ENCODE results near the gene PAGR1.

Gene PAGR1

DNA sequence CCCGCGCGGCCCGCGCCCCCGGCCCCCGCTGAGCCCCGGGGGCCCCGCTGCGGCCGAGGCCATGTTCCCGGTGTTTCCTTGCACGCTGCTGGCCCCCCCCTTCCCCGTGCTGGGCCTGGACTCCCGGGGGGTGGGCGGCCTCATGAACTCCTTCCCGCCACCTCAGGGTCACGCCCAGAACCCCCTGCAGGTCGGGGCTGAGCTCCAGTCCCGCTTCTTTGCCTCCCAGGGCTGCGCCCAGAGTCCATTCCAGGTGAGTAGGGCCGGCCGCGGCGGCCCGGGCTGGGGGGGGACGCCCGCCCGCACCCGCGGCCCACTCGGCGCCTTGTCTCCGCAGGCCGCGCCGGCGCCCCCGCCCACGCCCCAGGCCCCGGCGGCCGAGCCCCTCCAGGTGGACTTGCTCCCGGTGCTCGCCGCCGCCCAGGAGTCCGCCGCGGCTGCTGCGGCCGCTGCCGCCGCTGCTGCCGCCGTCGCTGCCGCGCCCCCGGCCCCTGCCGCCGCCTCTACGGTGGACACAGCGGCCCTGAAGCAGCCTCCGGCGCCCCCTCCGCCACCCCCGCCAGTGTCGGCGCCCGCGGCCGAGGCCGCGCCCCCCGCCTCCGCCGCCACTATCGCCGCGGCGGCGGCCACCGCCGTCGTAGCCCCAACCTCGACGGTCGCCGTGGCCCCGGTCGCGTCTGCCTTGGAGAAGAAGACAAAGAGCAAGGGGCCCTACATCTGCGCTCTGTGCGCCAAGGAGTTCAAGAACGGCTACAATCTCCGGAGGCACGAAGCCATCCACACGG, 9.1 kb upstream of the PAGR1 start:
- FAIRE-seq (peak; percentile 48), DNase-seq (ENCODE audit: insufficient read length, low spot score) (no peak)
- TF ChIP-seq POLR2A (IDR thresholded peaks at IDR 0.05; ENCODE audit: low read depth, low read length) (peak; percentile 26; the same call in 1 of the 2 replicates), POLR2AphosphoS5 (IDR thresholded peaks at IDR 0.05; ENCODE audit: low read depth, low read length) (peak; percentile 50; the same call in 1 of the 2 replicates), PAX5 (IDR thresholded peaks at IDR 0.05; ENCODE audit: insufficient read depth, low read length, severe bottlenecking) (no peak)

DNA sequence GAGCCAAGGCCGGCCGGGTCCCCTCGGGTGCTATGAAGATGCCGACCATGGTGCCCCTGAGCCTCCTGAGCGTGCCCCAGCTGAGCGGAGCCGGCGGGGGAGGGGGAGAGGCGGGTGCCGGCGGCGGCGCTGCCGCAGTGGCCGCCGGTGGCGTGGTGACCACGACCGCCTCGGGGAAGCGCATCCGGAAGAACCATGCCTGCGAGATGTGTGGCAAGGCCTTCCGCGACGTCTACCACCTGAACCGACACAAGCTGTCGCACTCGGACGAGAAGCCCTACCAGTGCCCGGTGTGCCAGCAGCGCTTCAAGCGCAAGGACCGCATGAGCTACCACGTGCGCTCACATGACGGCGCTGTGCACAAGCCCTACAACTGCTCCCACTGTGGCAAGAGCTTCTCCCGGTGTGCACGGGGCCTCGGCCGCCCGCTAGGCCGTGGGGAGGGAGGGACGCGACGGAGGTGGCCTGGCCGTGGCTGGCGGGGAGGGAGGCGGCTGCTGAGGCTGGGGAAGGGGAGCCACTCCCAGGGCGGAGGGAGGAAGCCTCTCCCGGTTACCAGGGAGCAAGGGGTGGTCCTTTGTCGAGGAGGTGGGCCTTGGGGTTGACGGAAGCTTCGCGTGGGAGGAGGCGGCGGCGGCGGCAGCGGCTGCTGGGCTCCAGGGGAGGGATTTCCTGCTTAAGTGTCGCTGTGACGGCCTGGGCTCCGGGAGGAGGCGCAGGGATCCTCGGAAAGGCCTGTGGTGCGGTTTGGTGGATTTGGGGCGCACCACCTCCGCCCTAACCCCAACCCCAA, 8.3 kb upstream of the PAGR1 start:
- DNase-seq (ENCODE audit: insufficient read length, low spot score) (peak; percentile 69), FAIRE-seq (peak; percentile 98)
- TF ChIP-seq POLR2A (IDR thresholded peaks at IDR 0.05; ENCODE audit: low read depth, low read length), result peak; percentile 71
- no peak for TF ChIP-seq SPI1 (IDR thresholded peaks at IDR 0.05; ENCODE audit: low read depth, low read length)
- TF ChIP-seq POLR2AphosphoS5 (IDR thresholded peaks at IDR 0.05; ENCODE audit: low read depth, low read length), result peak; percentile 76
- TF ChIP-seq TAF1 (IDR thresholded peaks at IDR 0.05; ENCODE audit: low read depth, low read length), result peak; percentile 37; the same call in 1 of the 2 replicates

DNA sequence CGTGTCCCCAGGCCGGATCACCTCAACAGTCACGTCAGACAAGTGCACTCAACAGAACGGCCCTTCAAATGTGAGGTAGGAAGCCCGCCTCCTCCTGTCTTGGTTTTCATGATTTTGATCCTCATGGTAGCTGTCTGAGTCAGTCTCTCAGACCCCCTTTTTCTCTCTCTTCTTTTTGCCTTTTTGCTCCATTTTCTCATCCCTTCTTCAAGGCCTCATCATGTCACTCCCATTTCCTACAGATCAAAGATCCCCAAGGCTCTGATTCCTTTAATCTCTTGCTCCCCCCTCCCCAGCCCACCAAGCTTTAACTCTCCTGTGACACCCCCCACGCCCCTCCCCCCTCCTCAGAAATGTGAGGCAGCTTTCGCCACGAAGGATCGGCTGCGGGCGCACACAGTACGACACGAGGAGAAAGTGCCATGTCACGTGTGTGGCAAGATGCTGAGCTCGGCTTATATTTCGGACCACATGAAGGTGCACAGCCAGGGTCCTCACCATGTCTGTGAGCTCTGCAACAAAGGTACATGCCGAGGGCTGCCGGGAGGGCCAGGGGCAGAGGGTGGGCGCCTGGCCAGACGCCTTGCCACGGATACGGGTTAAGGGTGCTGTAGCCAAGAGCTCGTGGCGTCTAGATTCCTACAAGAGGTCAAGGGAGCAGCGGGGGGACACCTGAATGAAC, 7.6 kb upstream of the PAGR1 start:
- FAIRE-seq, result peak; percentile 20
- DNase-seq (ENCODE audit: insufficient read length, low spot score), result no peak
- 0 out of 2 replicates have a peak, but pooled peaks have one; percentile 18 for TF ChIP-seq POLR2A (IDR thresholded peaks at IDR 0.05; ENCODE audit: low read depth, low read length)
- no peak for TF ChIP-seq POU2F2 (IDR thresholded peaks at IDR 0.05; ENCODE audit: low read depth, low read length)

DNA sequence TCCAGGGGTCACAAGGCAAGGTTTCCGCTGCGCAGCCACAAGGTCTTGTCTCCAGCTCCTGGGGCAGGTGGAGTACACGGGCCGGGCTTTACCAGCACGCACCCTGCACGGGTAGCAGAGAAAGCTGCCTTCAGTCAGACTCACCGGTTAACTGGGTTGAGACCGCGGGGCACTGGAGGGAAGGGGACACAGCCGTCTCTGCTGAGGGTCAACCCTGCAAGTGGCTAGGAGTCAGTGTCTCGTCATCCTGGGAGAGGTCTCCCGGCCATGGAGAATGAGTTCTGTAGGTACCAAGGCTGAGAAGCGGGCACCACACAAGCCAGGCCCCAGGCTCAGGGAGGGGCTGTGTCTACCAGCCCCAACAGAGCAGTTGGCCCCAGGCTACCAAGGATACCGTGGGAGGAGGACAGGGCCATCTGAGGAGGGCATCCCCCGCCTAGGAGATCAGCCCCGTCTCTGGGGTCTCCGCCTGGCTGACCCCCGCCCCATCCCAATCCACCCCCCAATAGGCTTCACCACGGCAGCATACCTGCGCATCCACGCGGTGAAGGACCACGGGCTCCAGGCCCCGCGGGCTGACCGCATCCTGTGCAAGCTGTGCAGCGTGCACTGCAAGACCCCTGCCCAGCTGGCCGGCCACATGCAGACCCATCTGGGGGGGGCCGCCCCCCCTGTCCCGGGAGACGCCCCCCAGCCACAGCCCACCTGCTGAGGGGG, 6.8 kb upstream of the PAGR1 start:
- no peak for FAIRE-seq
- no peak for DNase-seq (ENCODE audit: insufficient read length, low spot score)
- TF ChIP-seq POU2F2 (IDR thresholded peaks at IDR 0.05; ENCODE audit: low read depth, low read length), result no peak
- TF ChIP-seq POLR2A (IDR thresholded peaks at IDR 0.05; ENCODE audit: low read depth, low read length), result 0 out of 2 replicates have a peak, but pooled peaks have one; percentile 18

DNA sequence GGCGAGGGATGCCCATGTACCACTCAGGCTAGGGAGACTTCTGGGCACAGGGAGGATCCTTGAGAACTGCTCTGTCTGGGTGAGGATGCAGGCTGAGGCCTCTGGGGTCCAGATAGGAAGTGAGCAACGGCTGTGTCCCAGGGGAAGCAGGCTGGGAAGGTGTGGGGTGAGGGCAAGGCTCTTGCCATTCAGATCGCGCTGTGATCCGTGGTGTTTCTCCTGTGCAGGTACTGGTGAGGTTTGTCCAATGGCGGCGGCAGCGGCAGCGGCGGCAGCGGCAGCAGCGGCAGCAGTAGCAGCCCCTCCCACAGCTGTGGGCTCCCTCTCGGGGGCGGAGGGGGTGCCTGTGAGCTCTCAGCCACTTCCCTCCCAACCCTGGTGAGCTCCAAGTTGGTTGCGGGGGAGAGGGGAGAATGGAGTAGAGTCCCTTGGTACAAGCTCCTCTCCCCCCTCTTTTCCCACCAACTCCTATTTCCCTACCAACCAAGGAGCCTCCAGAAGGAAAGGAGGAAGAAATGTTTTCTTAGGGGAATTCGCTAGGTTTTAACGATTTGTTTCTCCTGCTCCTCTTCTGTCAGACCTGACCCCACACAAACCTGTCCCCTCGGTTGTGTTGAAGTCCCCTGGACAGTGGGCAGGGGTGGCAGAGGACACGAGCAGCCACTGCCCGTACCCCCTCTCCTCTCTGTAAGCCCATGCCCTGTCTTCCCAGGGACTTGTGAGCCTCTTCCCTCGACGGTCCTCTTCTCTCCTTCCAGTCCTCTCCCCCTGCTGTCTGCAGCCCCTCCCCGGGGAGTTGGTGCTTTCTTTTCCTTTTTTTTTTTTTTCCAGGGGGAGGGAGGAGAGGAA, 5.9 kb upstream of the PAGR1 start:
- FAIRE-seq (no peak), DNase-seq (ENCODE audit: insufficient read length, low spot score) (no peak)
- TF ChIP-seq TAF1 (IDR thresholded peaks at IDR 0.05; ENCODE audit: low read depth, low read length) (no peak), POLR2A (IDR thresholded peaks at IDR 0.05; ENCODE audit: low read depth, low read length) (no peak), POU2F2 (IDR thresholded peaks at IDR 0.05; ENCODE audit: low read depth, low read length) (no peak), PAX5 (IDR thresholded peaks at IDR 0.05; ENCODE audit: insufficient read depth, low read length, severe bottlenecking) (no peak), SPI1 (IDR thresholded peaks at IDR 0.05; ENCODE audit: low read depth, low read length) (no peak), POLR2AphosphoS5 (IDR thresholded peaks at IDR 0.05; ENCODE audit: low read depth, low read length) (peak; percentile 27; the same call in 1 of the 2 replicates)

DNA sequence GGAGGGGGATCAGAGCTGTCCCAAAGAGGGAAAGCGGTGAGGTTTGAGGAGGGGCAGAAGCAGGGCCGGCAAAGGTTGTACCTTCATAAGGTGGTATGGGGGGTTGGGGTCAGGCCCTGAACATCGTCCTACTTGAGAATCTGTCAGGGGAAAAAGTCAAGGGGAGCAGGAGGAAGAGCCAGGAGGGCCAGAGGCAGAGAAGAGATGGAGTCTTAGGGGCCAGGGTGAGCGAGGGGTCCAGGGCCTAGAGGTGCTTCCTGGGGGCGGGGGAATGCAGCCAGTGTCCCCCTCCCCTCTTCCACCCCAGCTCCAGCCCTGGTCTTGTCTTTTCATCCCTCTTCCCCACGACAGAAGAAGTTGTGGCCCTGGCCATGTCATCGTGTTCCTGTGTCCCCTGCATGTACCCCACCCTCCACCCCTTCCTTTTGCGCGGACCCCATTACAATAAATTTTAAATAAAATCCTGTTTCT, 5.2 kb upstream of the PAGR1 start:
- TF ChIP-seq PAX5 (IDR thresholded peaks at IDR 0.05; ENCODE audit: insufficient read depth, low read length, severe bottlenecking) (no peak), POLR2AphosphoS5 (IDR thresholded peaks at IDR 0.05; ENCODE audit: low read depth, low read length) (no peak), POU2F2 (IDR thresholded peaks at IDR 0.05; ENCODE audit: low read depth, low read length) (no peak), POLR2A (IDR thresholded peaks at IDR 0.05; ENCODE audit: low read depth, low read length) (no peak), TAF1 (IDR thresholded peaks at IDR 0.05; ENCODE audit: low read depth, low read length) (no peak), SPI1 (IDR thresholded peaks at IDR 0.05; ENCODE audit: low read depth, low read length) (no peak)
- no peak for DNase-seq (ENCODE audit: insufficient read length, low spot score)
- peak; percentile 38 for FAIRE-seq

DNA sequence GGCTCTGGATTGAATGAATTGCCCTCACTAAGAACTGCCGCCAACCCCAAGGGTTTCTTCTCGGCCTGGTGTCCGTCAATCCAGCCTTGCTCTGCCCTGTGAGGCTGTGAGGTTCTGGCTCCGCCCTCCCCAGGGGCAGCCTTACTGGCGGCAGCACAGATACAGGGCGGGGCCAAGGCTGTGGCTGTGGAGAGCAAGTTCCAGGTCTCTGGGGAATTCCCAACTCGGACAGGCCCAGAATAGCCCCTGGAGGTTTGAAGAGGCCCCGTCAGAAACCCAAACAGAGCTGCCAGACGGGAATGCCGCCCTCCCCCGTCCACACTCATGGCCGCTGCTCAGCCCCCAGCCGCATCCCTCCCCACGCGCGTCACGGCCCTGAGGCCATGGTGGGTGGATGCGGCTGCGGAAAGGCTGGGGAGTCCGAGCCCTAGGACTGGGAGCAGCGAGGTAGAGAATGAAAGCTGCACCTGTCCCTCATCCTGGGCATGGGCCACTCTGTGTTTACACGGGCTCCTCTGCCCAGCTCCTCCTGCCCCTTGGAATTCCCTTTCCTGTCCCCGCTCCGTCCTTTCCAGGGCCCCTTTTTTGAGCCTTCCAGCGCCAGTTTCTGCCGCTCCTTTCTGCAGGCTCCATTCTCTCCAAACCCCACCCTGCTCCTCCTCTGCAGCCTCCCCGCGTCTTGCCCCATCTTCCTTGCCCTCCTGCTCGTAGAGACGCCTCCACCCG, 4.6 kb upstream of the PAGR1 start:
- FAIRE-seq (peak; percentile 98), DNase-seq (ENCODE audit: insufficient read length, low spot score) (peak; percentile 71)
- TF ChIP-seq POLR2AphosphoS5 (IDR thresholded peaks at IDR 0.05; ENCODE audit: low read depth, low read length) (peak; percentile 74), POLR2A (IDR thresholded peaks at IDR 0.05; ENCODE audit: low read depth, low read length) (peak; percentile 74; the same call in 1 of the 2 replicates), SPI1 (IDR thresholded peaks at IDR 0.05; ENCODE audit: low read depth, low read length) (no peak), PAX5 (IDR thresholded peaks at IDR 0.05; ENCODE audit: insufficient read depth, low read length, severe bottlenecking) (no peak), TAF1 (IDR thresholded peaks at IDR 0.05; ENCODE audit: low read depth, low read length) (no peak), POU2F2 (IDR thresholded peaks at IDR 0.05; ENCODE audit: low read depth, low read length) (peak; percentile 25; the same call in 1 of the 2 replicates)

All from GM12891 (cell line).